TTC549 (cell line): Measurements from ENCODE around the gene UTP18.
"Not testable (repeated sequence)": the region's sequence is repeated elsewhere in the genome, so short reads cannot be mapped to it uniquely, and the experiment has no call there.

Experiments used
- FAIRE-seq: peaks from 2 replicates; lab custom pipeline; 2012; peaks lifted over from hg19 to GRCh38; lab: Jason Lieb, UNC

The UTP18 gene

GRCh38 chr17:51259564-51260236, 646 bp upstream of the UTP18 start, which contains the start of gene MBTD1:
MBTD1 (minus strand) TSS chr17:51260049; CDS start chr17:51225161, 34,888 bp downstream.
- FAIRE-seq = no peak

DNA sequence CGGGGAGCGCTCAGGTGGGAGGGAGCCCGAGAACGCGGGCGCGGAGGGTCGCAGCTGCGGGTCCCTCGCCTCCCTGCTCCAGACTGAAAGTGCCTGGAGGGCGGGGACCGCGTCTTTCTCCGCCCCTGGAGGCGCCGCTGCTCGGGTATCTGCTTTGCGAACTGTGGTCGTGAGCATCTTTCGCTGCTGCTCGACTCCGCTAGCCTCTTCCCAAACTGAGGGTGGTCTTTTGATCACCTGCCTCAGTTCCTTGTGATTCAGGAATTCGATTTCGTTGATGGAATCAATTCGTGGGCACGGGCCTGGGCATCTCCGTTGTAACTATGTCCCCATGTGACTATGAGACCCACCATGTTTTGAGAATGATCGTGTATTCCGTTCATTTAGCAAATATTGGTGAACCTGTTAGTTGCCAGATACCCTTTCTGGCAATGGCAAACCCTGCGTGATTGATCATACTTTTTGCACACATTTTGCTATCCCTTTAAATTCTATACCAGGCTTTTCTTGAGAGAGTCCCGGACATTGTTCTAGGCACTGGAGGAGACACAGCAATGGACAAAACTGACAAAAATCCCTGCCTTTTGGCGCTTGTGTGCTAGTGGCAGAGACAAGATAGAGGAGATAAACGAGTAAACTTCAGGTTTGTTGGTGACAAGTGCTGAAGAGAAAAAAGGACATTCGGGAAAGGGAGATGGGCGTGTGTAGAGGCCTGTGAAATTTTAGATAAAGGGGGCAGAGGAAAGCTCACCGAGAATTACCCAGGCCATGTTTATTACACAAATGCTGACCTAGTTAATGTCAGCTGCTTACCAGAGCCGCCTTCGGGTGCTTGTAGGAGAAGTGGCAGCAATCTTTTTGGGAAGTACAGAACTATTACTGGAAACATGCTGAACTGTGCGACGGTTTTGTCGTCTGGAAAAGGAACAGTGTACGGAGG, 948 bp downstream of the UTP18 start:
- no peak for FAIRE-seq

DNA sequence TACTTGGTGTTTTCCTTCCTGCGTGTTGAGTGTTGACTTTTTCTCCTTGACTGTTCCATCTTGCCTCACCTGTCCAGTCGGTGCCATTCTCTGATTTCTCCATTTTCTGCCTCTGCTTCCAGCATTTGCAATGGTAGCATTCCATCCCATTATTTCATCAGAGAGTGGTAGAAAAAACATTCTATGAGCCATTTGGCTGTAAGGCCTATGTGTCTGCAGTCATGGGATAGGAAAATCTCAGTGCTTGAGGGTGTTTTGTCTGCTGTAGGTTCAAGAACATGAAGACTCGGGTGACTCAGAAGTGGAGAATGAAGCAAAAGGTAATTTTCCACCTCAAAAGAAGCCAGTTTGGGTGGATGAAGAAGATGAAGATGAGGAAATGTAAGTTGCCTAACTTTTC, 2.7 kb downstream of the UTP18 start:
- FAIRE-seq = no peak

- FAIRE-seq = not testable (repeated sequence)
Measured at GRCh38 chr17:51264466-51264865, 4.1 kb downstream of the UTP18 start.

GRCh38 chr17:51269991-51270390, 9.6 kb downstream of the UTP18 start:
- no peak for FAIRE-seq

- no peak for FAIRE-seq
Measured at GRCh38 chr17:51270636-51271035, 10.3 kb downstream of the UTP18 start.

DNA sequence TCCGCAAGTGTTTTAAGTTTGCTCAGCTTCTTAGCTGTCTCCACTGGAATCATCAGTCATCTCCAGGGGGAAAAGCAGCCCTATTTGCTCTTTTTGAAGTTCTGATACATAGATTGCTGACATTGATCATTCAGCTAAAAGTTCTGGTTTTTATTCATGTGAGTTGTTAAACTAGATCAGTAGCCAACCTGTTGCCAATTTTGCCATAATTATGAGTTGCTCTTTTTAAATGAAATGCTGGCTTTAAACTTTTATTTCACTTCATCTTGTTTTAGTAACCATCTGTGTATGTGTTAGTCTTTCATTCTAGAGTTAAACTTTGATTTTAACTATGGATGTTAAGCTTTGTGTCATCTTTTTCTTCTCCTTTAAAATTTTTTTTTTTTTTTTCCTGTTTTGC, 12.5 kb downstream of the UTP18 start:
- FAIRE-seq = no peak

GRCh38 chr17:51275381-51275780, 15.0 kb downstream of the UTP18 start:
- FAIRE-seq = no peak

GRCh38 chr17:51279183-51279582, 18.8 kb downstream of the UTP18 start:
- no peak for FAIRE-seq

GRCh38 chr17:51287412-51287811, 27.1 kb downstream of the UTP18 start:
- no peak for FAIRE-seq

DNA sequence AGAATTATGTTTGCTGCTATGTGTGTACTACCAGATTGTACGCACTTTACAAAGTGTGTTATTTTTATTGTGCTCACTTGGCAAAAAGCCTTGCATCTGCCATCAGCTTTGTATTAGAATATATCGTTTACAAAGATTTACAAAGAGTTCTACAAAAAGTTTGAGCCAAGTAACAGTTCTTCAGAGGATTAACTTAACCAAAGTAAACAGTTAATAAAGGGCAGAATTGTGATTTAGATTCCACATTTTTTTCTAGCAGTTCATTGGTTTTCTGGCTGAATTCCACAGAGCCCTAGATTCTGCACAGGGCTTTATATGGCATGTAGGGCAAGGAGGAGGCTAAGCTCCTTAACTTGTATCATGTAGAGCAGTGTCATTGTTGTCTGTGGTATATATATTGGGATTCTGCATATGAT, 29.4 kb downstream of the UTP18 start:
- no peak for FAIRE-seq

DNA sequence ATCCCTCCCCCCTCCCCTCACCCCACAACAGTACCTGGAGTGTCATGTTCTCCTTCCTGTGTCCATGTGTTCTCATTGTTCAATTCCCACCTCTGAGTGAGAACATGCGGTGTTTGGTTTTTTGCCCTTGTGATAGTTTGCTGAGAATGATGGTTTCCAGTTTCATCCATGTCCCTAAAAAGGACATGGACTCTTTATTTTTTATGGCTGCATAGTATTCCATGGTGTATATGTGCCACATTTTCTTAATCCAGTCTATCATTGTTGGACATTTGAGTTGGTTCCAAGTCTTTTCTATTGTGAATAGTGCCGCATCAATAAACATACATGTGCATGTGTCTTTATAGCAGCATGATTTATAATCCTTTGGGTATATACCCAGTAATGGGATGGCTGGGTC, 34.0 kb downstream of the UTP18 start:
- not testable (repeated sequence) for FAIRE-seq

DNA sequence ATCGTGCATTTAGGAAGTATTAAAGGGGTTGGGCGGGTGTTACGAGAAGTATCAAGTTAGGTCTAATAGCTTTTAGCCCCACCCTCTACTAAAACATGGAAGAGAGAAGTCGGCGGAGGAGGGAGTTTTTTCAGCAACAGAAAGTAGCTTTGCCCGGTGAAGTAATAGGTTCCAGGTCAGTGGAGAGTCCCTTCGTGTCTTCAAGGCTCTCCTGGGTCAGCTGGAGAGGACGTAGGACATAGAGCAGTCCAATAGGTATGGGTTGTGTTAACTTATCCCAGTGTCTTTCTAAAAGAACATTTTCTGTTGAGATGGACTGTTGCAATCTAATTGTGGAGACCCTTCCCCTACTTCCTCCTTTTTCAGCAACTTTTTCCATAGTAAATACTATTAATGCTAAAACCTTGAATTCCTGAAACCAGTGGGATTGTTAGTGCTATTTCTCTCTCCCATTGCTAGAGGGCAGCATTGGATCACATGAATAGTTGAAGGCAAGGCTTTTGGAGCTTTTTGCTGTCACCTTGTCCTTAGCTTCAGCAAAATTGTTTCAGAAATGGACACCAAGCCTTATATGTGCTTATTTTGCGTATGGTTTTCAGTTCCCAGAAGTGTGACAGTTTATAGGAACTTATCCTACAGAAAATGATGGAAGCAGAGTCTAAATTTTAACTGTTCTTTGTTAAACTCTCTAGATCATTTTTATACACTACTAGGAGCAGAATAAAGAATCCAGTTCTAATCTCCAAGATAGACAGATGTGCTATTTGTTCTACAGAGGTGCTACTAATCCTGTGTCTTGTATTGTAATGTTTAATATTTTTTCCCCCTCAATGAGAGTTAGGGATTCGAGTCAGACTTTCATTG, 38.4 kb downstream of the UTP18 start:
- FAIRE-seq = peak; percentile 58

- no peak for FAIRE-seq
Measured at GRCh38 chr17:51299859-51300258, 39.5 kb downstream of the UTP18 start.

GRCh38 chr17:51305182-51305581, 44.8 kb downstream of the UTP18 start:
- no peak for FAIRE-seq

DNA sequence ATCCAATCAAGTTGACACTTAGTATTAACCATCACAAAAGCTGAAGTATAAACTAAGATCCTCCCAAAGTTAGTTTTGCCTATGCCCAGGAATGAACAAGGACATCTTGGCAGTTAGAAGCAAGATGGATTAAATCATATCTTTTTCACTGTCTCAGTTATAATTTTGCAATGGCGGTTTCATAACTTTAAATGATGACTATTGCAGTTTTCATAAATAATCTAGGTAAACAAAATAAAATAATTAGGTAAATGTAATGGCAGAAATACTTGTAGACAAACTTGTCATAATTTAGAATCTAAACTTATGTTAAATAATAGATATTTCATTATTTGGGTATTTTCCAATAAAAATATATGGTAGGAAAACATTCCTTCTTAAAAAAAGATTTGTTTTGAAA, 51.7 kb downstream of the UTP18 start:
- FAIRE-seq = peak; percentile 46

DNA sequence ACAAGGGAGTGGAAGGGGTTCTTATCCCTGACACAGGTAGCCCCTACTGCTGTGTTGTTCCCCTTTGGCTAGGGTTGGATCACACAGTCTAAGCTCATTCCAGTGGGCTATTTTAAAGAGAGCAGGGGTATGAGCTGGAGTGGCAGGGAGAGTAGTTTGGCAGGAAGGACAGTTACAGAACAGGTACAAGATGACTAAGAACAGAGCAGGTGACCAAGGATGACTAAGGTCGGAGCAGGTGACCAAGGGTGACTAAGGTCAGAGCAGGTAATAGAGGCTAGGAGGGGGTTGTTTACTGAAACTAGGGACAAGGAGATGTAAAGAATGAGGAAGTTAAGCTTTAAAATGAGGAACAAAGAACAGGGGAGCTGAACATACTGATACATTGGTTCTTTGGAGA, 58.8 kb downstream of the UTP18 start:
- FAIRE-seq = no peak

DNA sequence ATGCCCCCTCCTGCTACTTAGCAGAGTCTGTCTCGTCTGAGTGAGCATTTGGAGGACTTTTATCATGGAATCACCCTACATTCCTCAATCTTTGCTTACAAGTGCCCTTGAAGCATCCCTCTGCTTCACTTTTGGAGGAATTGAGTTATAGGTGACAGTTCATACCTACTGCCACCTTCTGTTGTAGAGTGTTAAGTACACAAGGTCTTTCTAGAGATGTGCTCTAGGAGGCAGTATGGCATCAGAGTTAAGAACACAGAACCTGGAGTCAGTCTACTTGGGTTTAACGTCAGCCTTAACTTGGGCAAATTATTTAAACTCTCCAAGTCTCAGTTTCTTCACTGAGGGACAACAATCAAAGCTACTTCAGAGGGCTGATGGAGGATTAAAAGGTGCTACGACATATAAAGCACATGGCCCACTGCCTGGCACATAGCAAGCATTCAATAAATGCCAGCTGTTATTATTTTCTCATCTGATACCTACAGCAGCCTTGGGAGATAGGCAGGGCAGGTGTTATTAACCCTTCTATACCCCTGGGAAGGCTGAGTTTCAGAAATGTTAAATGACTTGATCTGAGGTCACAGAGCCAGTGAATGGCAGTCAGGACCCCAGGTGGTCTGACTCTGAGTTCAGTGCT, 62.2 kb downstream of the UTP18 start:
- peak; percentile 41 for FAIRE-seq

- no peak for FAIRE-seq
Measured at GRCh38 chr17:51325471-51325870, 65.1 kb downstream of the UTP18 start.

- FAIRE-seq = not testable (repeated sequence)
Measured at GRCh38 chr17:51330861-51331503, 70.6 kb downstream of the UTP18 start.

DNA sequence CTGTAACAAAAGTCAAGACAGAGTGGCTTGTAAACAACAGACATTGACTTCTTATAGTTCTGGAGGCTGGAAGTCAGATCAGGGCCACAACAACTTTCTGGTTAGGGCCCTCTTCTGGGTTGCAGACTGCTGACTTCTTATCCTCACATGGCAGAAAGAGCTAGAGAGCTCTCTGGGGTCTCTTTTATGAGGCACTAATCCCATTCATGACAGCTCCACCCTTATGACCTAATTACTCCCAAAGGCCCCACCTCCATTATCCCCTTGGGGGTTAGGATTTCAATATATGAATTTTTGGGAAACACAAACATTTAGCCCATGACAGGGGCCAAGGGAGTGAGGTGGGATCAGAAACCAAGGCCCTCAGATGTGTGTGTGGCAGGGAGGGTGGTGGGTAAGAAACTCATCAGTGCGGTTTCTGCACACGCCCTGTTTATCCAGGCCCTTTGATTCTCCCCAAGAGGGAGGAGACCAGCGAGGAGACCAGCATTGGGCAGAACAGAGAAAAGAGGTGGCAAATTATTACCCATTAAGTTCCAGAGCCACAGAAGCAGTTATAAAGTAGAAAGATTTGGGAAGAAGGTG, 74.8 kb downstream of the UTP18 start:
- no peak for FAIRE-seq
